ENCODE results near the gene CAPS. TPM values are rescaled to one million over a fixed set of nuclear protein-coding genes. Genes with fewer than 3 reads are reported as not detected.
A peak's percentile ranks its signal among the peaks of the same experiment; 100 is the strongest.

Gene CAPS
- total RNA-seq, 1 donor from 2014 or later: 2.2 TPM

DNA sequence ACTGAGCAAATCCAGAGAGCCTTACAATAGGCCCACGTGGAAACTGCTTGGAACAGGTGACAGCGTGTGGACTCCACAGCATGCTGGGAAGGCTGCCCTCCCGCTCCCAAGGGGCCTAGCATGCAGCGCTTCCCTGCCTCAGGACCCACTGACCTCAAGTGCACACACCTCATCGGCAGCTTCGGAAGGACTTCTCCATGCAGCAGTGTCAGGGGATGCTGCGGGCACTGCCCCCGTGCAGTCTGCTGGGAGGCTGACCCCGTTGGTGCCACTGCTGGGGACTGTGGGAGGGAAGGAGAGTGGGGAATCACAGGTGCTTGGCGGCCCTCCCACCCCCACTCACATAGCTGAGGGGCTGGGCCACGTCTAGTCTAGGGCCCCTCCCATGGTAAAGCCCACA is 17.2 kb downstream of the CAPS start:
- Mint-ChIP-seq H3K27ac (no peak overlapping the region), H3K36me3 (peaks cover 20% of the 10 kb centered on the region), H3K27me3 (ENCODE audit: insufficient read depth, low read depth) (peaks cover 7% of the 10 kb centered on the region), H3K4me3 (no peak overlapping the region), H3K4me1 (peaks cover 31% of the 10 kb centered on the region), H3K9me3 (no peaks in the 10 kb centered on the region)
- Histone ChIP-seq H3K4me3 (no peak overlapping the region), H3K4me2 (no peak overlapping the region), H3K36me3 (no peaks in the 10 kb centered on the region), H3K9ac (no peak overlapping the region), H3K27me3 (no peaks in the 10 kb centered on the region), H2AFZ (replicated peaks) (no peak overlapping the region), H3F3A (ENCODE audit: low read depth) (no peaks in the 10 kb centered on the region), H3K4me1 (no peaks in the 10 kb centered on the region), H3K9me3 (ENCODE audit: low read depth) (no peaks in the 10 kb centered on the region), H3K27ac (no peak overlapping the region), H4K20me1 (ENCODE audit: low read depth) (peaks cover 55% of the 10 kb centered on the region), H3K79me2 (ENCODE audit: low read depth) (peaks cover 17% of the 10 kb centered on the region)
- DNase-seq (ENCODE audit: low spot score): no peak
- TF ChIP-seq EZH2 (IDR thresholded peaks at IDR 0.05) (no peak), CTCF (IDR thresholded peaks at IDR 0.05) (no peak)

DNA sequence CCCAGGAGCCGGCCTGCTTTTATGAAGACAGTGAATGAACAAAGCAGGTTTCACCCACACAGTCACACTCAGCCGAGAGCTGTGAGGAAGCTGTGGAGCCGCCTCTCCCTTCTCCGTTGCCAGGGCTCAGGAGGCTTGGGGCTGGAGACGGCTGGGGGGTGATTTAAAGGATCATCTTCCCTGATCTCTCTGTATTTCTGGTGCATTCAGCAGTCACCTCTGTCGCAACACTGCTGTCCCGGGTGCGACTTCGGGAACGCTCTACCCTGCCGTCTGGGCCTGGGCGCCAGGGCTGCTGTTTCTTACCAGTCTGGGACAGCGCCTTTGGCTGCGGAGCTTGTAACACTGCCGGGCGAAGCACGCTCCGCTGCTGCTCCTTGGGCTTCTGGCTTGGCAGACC is 18.1 kb downstream of the CAPS start:
- Mint-ChIP-seq H3K36me3 (peaks cover 18% of the 10 kb centered on the region), H3K4me3 (no peak overlapping the region), H3K4me1 (peaks cover 31% of the 10 kb centered on the region), H3K27ac (no peak overlapping the region), H3K27me3 (ENCODE audit: insufficient read depth, low read depth) (peaks cover 7% of the 10 kb centered on the region), H3K9me3 (no peaks in the 10 kb centered on the region)
- Histone ChIP-seq H3F3A (ENCODE audit: low read depth) (no peaks in the 10 kb centered on the region), H2AFZ (replicated peaks) (no peak overlapping the region), H3K36me3 (no peaks in the 10 kb centered on the region), H3K27me3 (no peaks in the 10 kb centered on the region), H3K9me3 (ENCODE audit: low read depth) (no peaks in the 10 kb centered on the region), H3K27ac (no peak overlapping the region), H3K4me3 (no peak overlapping the region), H3K79me2 (ENCODE audit: low read depth) (peaks cover 24% of the 10 kb centered on the region), H3K4me2 (no peak overlapping the region), H3K9ac (no peak overlapping the region), H4K20me1 (ENCODE audit: low read depth) (peaks cover 57% of the 10 kb centered on the region), H3K4me1 (no peaks in the 10 kb centered on the region)
- TF ChIP-seq CTCF (IDR thresholded peaks at IDR 0.05) (no peak), EZH2 (IDR thresholded peaks at IDR 0.05) (no peak), EZH2phosphoT487 (IDR thresholded peaks at IDR 0.05) (no peak)
- DNase-seq (ENCODE audit: low spot score): no peak

- no peak for DNase-seq (ENCODE audit: low spot score)
- Mint-ChIP-seq H3K9me3 (no peaks in the 10 kb centered on the region), H3K27ac (peak overlapping the region; percentile 77), H3K27me3 (ENCODE audit: insufficient read depth, low read depth) (peaks cover 7% of the 10 kb centered on the region), H3K4me1 (peaks cover 33% of the 10 kb centered on the region), H3K4me3 (no peak overlapping the region), H3K36me3 (peaks cover 19% of the 10 kb centered on the region)
- no peak overlapping the region for H3K4me3 ChIP-seq
- no peaks in the 10 kb centered on the region for H3K27me3 ChIP-seq
- H3K79me2 ChIP-seq (ENCODE audit: low read depth): peaks cover 28% of the 10 kb centered on the region
- TF ChIP-seq EZH2 (IDR thresholded peaks at IDR 0.05) (no peak), EZH2phosphoT487 (IDR thresholded peaks at IDR 0.05) (no peak), CTCF (IDR thresholded peaks at IDR 0.05) (no peak)
- H3K9me3 ChIP-seq (ENCODE audit: low read depth): no peaks in the 10 kb centered on the region
- H3K4me2 ChIP-seq: no peak overlapping the region
- H3K36me3 ChIP-seq: no peaks in the 10 kb centered on the region
- no peaks in the 10 kb centered on the region for H3F3A ChIP-seq (ENCODE audit: low read depth)
- no peak overlapping the region for H2AFZ ChIP-seq (replicated peaks)
- H3K4me1 ChIP-seq: no peaks in the 10 kb centered on the region
- no peak overlapping the region for H3K27ac ChIP-seq
- H4K20me1 ChIP-seq (ENCODE audit: low read depth): peaks cover 63% of the 10 kb centered on the region
- H3K9ac ChIP-seq: peak overlapping the region; percentile 42
Observed at GRCh38 chr19:5932609-5933262, 18.7 kb downstream of the CAPS start.

All from neural progenitor cell (in vitro differentiated cells).